HPDE6-E6E7 (cell line): ENCODE data around the gene BABAM2.
"Not testable (repeated sequence)": the region's sequence is repeated elsewhere in the genome, so short reads cannot be mapped to it uniquely, and the experiment has no call there.

Experiments
- DNase-seq: peaks from one replicate; pipeline ENCODE4 v3.0.0; 2011; ENCODE audit warnings: missing footprints; ENCODE audit errors: extremely low spot score

Gene BABAM2

GRCh38 chr2:27978761-27979160 lies 88.2 kb downstream of the BABAM2 start:
- not testable (repeated sequence) for DNase-seq

DNA sequence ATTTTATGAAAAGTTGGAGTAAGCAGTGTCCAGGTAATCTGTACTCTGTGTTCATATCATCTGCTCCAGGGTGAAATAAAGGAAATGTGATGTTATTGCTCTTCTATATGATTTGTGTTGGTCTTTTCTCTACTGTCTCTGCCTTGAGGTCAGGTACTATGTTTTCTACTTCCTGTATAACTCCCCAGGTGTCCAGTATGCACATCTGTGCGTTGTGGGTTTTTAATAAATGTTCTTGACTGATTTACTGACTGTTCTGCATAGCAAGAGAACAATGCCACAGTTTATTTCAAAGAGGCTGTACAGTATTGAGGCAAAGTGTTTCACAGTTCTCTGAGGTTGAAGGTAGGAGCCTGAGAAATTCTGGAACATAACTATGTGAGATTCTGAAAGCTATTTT lies 89.7 kb downstream of the BABAM2 start:
- no peak for DNase-seq

DNA sequence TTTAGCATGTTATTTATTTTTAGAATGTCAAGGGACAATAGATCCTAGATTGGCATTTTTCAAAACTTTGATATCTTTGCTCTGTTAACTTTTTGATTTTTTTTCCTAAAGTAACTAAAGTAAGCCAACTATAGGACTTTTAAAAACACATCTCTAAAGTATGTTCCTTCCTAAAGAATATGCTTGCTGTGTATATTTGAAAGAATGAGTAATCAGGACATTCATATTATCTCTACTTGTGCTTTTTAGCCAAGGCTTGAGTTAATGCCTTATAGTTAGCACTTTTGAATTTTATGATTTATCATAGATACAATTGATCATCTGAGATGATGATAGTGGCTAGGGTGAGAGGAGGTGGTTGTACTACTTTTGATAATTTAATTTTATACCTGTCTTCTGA lies 93.6 kb downstream of the BABAM2 start:
- no peak for DNase-seq

GRCh38 chr2:27988306-27988705 lies 97.8 kb downstream of the BABAM2 start:
- no peak for DNase-seq

- DNase-seq, result no peak
Observed at GRCh38 chr2:27988718-27989117, 98.2 kb downstream of the BABAM2 start.

GRCh38 chr2:27989149-27989548 lies 98.6 kb downstream of the BABAM2 start:
- DNase-seq, result no peak

DNA sequence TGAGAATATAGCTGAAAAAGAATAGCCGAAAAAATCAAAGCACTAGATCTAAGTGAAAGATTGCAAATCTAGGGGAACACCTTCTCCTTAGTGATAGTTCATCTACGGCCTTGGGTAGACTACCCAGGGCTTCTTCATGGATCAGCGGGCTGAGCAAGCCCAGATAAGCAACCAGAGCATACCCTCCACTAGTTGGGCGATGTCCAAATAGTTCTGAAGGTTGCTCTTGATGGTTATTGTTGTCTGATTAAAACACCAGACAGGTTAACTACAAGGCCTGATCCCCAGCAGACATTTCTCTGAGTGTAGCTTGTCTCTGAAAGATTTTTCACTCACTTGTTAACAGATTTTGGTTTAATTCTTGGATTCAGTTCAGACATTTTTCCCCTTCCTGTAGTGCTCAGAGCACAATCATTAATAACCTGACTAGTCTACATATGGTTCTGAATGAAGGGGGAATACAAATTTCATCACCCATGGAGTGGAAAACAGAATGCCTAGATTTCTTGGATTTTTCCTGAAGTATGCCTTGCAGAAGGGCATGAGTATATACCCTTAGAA lies 99.6 kb downstream of the BABAM2 start:
- DNase-seq, result no peak

DNA sequence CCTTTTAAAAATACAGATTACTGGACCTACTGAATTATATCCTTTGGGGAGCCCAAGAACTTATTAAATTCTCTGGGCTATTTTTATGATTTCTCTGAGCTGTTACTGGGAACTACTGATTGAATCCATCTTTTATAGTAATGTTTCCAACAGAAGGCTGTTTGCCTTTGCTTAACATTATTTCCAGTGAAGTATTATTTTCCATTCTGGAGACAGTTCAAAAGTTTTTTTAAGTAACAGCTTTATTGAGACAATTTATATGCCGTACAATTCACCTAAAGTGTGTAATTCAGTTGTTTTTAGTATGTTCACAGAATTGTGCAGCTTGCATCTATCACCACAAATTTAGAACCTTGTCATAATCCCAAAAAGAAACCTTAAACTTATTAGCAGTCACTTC lies 100.6 kb downstream of the BABAM2 start:
- no peak for DNase-seq

GRCh38 chr2:27992787-27993401 lies 102.4 kb downstream of the BABAM2 start:
- DNase-seq, result peak; percentile 38

DNA sequence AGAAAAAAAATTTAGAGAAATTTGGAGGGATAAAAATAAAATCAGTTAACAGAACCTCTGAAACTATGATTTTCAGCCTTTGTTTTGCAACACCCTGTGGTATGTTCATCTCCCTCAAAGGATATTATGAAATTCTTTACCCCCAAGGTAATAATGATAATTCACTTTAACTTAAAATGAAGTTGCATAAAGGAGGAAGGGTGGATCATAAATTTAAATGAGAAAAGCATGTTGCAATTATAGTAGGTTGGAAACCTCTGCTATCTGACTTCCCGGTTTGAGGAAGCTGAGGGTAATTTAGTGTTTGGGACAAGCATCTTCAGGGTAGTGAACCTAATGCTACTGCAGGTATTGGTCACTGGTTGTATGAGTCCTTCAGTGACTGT lies 102.9 kb downstream of the BABAM2 start:
- DNase-seq, result no peak

- no peak for DNase-seq
Observed at GRCh38 chr2:27993950-27994728, 103.6 kb downstream of the BABAM2 start.

DNA sequence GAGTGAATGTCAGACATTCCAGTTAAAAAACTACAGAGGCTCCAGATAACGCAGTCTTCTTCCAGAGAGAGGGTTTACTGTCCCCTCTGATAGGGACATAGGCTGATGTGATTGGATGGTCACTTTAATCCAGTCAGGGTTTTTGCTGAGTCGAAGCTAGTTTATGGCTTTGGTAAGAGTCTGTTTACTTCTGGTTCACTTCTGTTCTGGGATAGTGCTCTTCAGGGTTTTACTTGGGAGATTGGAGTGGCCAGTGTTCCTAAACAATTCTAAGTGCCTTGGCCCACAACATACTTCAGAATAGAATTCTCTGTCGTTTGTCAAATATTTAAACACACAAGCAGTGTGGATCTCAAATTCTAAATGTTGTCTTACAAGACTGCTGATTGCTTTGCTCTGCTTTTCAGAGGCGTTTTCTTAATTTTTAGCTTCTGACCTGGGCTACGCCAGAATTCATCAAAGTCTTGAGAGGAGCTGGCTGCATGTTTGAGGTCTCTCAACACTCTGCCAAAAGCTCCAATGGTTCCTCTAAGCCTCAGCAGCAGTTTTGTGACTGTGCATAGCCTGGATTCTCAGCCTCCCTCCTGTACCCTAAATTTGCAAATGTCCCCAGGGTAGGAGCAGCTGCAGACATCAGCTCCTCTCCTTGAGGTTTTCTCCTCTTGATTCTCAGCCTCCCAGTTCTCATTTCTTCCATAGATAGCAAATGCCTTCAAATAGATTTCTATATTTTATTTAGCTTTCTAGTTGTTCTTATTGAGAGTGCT lies 105.8 kb downstream of the BABAM2 start:
- no peak for DNase-seq

DNA sequence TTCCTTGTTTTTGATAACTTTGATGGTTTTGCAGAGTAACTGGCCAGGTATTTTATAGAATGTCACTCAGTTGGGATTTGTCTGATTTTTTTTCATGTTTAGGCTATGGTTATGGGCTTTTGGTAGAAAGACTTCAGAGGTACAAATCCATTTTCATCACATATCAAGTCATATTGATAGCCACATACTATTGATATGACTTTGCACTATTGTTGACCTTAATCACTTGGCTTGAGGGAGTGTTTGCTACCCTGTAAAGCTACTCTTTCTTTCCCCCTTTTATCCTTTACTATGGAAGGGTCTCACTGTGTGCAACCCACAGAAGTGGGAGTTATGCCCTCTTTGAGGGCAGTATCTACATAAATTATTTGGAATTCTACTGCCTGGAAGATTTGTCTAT lies 109.8 kb downstream of the BABAM2 start:
- DNase-seq, result no peak

GRCh38 chr2:28002181-28002580 lies 111.7 kb downstream of the BABAM2 start:
- no peak for DNase-seq

GRCh38 chr2:28004086-28004485 lies 113.6 kb downstream of the BABAM2 start:
- DNase-seq, result peak; percentile 20

DNA sequence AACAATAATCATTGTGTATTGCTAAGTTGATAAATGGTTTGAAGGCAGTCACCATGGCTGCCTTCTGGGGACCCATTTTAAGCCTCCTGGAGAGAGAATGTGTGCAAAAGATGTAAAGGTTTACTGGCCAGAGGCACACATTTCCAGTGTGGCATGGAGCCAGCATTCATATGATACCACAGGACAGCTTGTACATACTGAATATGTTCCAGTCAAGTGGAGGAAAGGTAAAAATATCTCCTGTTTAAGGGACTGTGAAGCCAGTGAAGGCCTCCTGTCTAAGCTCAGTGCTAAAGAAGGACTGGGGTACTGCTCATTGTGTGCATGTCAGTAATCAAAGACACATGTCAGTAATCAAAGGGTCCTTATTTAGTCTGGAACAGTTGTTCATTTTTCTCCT lies 119.2 kb downstream of the BABAM2 start:
- no peak for DNase-seq

DNA sequence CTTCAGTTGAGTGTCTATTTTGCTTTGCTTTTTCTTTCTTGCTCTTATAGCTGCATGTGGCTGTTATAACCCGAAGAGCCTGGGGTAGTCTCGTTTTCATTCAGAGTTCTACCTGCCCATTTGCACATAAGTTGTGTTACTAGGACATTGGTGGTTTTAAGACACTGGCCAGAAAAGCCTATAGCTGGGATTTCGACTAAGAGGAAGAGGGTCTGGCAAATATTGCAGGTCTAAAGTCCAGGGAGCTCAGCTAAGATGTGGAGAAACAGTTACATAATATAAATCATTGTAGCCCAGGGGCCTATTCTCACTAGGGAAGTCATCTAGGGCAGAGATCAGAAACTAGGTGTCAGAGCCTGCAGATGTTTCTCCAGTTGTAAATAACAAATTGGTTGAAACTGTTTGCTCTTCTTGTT lies 120.8 kb downstream of the BABAM2 start:
- no peak for DNase-seq

- not testable (repeated sequence) for DNase-seq
Observed at GRCh38 chr2:28018474-28018873, 127.9 kb downstream of the BABAM2 start.

DNA sequence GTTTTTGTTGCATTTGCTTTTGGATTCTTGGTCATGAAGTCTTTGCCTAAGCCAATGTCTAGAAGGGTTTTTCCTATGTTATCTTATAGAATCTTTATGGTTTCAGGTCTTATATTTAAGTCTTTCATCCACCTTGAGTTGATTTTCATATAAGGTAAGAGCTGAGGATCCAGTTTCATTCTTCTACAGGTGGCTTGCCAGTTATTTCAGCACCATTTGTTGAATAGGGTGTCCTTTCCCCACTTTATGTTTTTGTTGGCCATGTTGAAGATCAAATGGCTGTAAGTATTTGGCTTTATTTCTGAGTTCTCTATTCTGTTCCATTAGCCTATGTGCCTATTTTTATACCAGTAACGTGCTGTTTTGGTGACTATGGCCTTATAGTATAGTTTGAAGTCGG lies 129.0 kb downstream of the BABAM2 start:
- not testable (repeated sequence) for DNase-seq

DNA sequence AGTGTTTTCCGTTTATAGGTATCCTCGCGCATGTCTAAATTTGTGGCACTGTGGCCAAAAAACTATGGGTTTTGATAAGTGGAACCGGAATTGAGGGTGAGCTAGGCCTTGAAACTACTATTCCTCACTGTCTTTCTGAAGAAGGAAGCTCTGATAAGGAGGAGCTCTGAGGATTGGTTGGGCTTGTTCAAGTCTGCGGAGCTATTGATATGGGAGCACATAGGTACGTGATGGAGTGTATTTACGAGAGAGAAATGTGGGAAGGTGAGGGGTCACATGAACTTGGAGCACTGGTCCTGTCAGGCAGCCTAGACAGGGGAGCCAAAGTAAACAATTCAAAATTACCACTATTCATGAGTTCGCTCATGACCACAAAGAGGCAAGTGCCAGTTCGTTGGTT lies 131.4 kb downstream of the BABAM2 start:
- DNase-seq, result no peak

- no peak for DNase-seq
Observed at GRCh38 chr2:28025123-28025522, 134.6 kb downstream of the BABAM2 start.

- not testable (repeated sequence) for DNase-seq
Observed at GRCh38 chr2:28026230-28026629, 135.7 kb downstream of the BABAM2 start.
